ENCODE data around the gene CAMK2D. TPM values are rescaled to one million over a fixed set of nuclear protein-coding genes. Genes with fewer than 3 reads are reported as not detected.

The CAMK2D gene
- total and polyA plus RNA-seq, 2 experiments from 2014 or later: 4.9 to 14.6 TPM

- TF ChIP-seq ZNF462 (CRISPR knock-in tag; IDR thresholded peaks at IDR 0.05) (no peak), ZNF114 (CRISPR knock-in tag; IDR thresholded peaks at IDR 0.05) (no peak), JUNB (IDR thresholded peaks at IDR 0.05; ENCODE audit: unreplicated experiment) (no peak)
These were observed 61.8 kb downstream of the CAMK2D start (continued) for GRCh38 chr4:113699772-113700171.

- peaks cover 2% of the 10 kb centered on the region; the same call in 2 of the 3 replicates for H3K4me1 Mint-ChIP-seq
- H3K79me2 ChIP-seq (replicated peaks; ENCODE audit: insufficient read depth): no peaks in the 10 kb centered on the region
- H3K9me3 Mint-ChIP-seq: no peaks in the 10 kb centered on the region
- H3K9me2 ChIP-seq (ENCODE audit: insufficient read depth): no peaks in the 10 kb centered on the region; the same call in 1 of the 2 replicates
- no peak overlapping the region for H3K27ac ChIP-seq (ENCODE audit: low read depth)
- H3K27me3 Mint-ChIP-seq (ENCODE audit: insufficient read depth, low read depth, poor library complexity): no peaks in the 10 kb centered on the region
- DNase-seq (ENCODE audit: low spot score): no peak
- no peak overlapping the region for H3K27ac Mint-ChIP-seq
- H3K27me3 ChIP-seq (ENCODE audit: insufficient read depth): no peaks in the 10 kb centered on the region
- H3K4me1 ChIP-seq (ENCODE audit: insufficient read depth): no peaks in the 10 kb centered on the region
- no peaks in the 10 kb centered on the region for H3K36me3 ChIP-seq (ENCODE audit: insufficient read depth)
- H3K4me3 Mint-ChIP-seq: no peak overlapping the region
- H3F3A ChIP-seq (replicated peaks; ENCODE audit: low read depth): no peaks in the 10 kb centered on the region
- no peak overlapping the region for H3K4me3 ChIP-seq
- no peak for ATAC-seq
- no peak overlapping the region for H2AFZ ChIP-seq
- H3K4me2 ChIP-seq: no peak overlapping the region
- H3K36me3 Mint-ChIP-seq (ENCODE audit: low read depth): no peaks in the 10 kb centered on the region
- H4K20me1 ChIP-seq (replicated peaks; ENCODE audit: insufficient read depth): no peaks in the 10 kb centered on the region
- TF ChIP-seq ZNF462 (CRISPR knock-in tag; IDR thresholded peaks at IDR 0.05) (no peak), NANOG (IDR thresholded peaks at IDR 0.05; ENCODE audit: borderline replicate concordance) (no peak), EZH2phosphoT487 (IDR thresholded peaks at IDR 0.05; ENCODE audit: unreplicated experiment) (no peak), ETS1 (IDR thresholded peaks at IDR 0.05) (no peak), CREB1 (CRISPR knock-in tag; IDR thresholded peaks at IDR 0.05; ENCODE audit: low read depth) (no peak), ZNF331 (CRISPR knock-in tag; IDR thresholded peaks at IDR 0.05; ENCODE audit: low read depth) (no peak), ZNF114 (CRISPR knock-in tag; IDR thresholded peaks at IDR 0.05) (no peak), EZH2 (IDR thresholded peaks at IDR 0.05; ENCODE audit: low read depth, unreplicated experiment) (no peak), STAT1 (IDR thresholded peaks at IDR 0.05; ENCODE audit: unreplicated experiment) (no peak)
These were observed 64.1 kb downstream of the CAMK2D start for GRCh38 chr4:113697429-113697828.
